SK-N-SH treated with all-trans-retinoic acid at 6 μM for 48 hours (cell line): ENCODE data around the gene DMRTC1B.
"Not testable (repeated sequence)": the region's sequence is repeated elsewhere in the genome, so short reads cannot be mapped to it uniquely, and the experiment has no call there.

Experiments used
- ARNTL ChIP-seq: fragments of 450-650 bp; formaldehyde crosslinking; IDR thresholded peaks from 2 replicates; pipeline ENCODE4 v1.5.0; 2020; ENCODE audit warnings: low read depth, mild to moderate bottlenecking, moderate library complexity, borderline replicate concordance
- BACH2 ChIP-seq: fragments of 250-450 bp; sonication (Bioruptor Pico); IDR thresholded peaks from 2 replicates; pipeline ENCODE4 v1.9.0; 2021; ENCODE audit warnings: mild to moderate bottlenecking, borderline replicate concordance
- CREB5 ChIP-seq: fragments of 250-450 bp; sonication (Bioruptor Pico); IDR thresholded peaks from 2 replicates; pipeline ENCODE4 v1.5.1; 2020; ENCODE audit warnings: low read depth, mild to moderate bottlenecking, moderate library complexity
- CSDC2 ChIP-seq: fragments of 250-450 bp; sonication (Bioruptor Pico); IDR thresholded peaks from 2 replicates; pipeline ENCODE4 v1.5.0; 2020; ENCODE audit warnings: mild to moderate bottlenecking, moderate library complexity
- ISL1 ChIP-seq: fragments of 250-450 bp; sonication (Bioruptor Pico); IDR thresholded peaks from 2 replicates; pipeline ENCODE4 v2.1.2; 2022; ENCODE audit warnings: mild to moderate bottlenecking, moderate library complexity
- POU6F1 ChIP-seq: fragments of 250-450 bp; sonication (Bioruptor Pico); IDR thresholded peaks from 2 replicates; pipeline ENCODE4 v1.8.0; 2021; ENCODE audit warnings: low read depth, mild to moderate bottlenecking, moderate library complexity, borderline replicate concordance
- PPARA ChIP-seq: fragments of 250-450 bp; sonication (Bioruptor Pico); IDR thresholded peaks from 2 replicates; pipeline ENCODE4 v1.5.0; 2020; ENCODE audit warnings: mild to moderate bottlenecking, borderline replicate concordance
- RARB ChIP-seq: fragments of 250-450 bp; sonication (Bioruptor Pico); IDR thresholded peaks from 2 replicates; pipeline ENCODE4 v1.8.0; 2021; ENCODE audit warnings: mild to moderate bottlenecking, moderate library complexity
- TOX ChIP-seq: fragments of 250-450 bp; sonication (Bioruptor Pico); IDR thresholded peaks from 2 replicates; pipeline ENCODE4 v1.8.0; 2021; ENCODE audit warnings: mild to moderate bottlenecking, moderate library complexity, borderline replicate concordance
- ZFP3 ChIP-seq: fragments of 250-450 bp; sonication (Bioruptor Pico); IDR thresholded peaks from 2 replicates; pipeline ENCODE4 v1.5.0; 2020; ENCODE audit warnings: mild to moderate bottlenecking, moderate library complexity
- ZFP30 ChIP-seq: fragments of 450-650 bp; formaldehyde crosslinking; IDR thresholded peaks from 2 replicates; pipeline ENCODE4 v1.5.0; 2022; ENCODE audit warnings: mild to moderate bottlenecking, moderate library complexity

GRCh38 chrX:72777467-72777790, 739 bp downstream of the DMRTC1B start:
- not testable (repeated sequence) for TF ChIP-seq ZFP3 (CRISPR knock-in tag); ZFP30; BACH2 (CRISPR knock-in tag); PPARA (CRISPR knock-in tag); ARNTL; RARB (CRISPR knock-in tag); POU6F1 (CRISPR knock-in tag); ISL1; TOX (CRISPR knock-in tag); CREB5 (CRISPR knock-in tag); CSDC2 (CRISPR knock-in tag)
